Activated T-cell treated with anti-CD3 and anti-CD28 coated beads, Interleukin-2, amount 50 U/mL, for 4 hours (primary cell): ENCODE measurements around the gene FMOD. TPM values are rescaled to one million over a fixed set of nuclear protein-coding genes. Genes with fewer than 3 reads are reported as not detected.
"Not testable (repeated sequence)": the region's sequence is repeated elsewhere in the genome, so short reads cannot be mapped to it uniquely, and the experiment has no call there.

Source experiments
- ATAC-seq, 2 donors: fragments of 200-7000 bp; cut with Tn5 transposase; one replicate each; pipeline ENCODE4 v1.10.0; 2021
- DNase-seq: peaks from one replicate; pipeline ENCODE4 v3.0.0-alpha.2; 2020
- H3K27me3 Mint-ChIP-seq: one replicate; pipeline ENCODE4 v1.8.0; 2021; ENCODE audit warnings: low read depth, mixed read lengths
- H3K36me3 Mint-ChIP-seq: one replicate; pipeline ENCODE4 v1.8.0; 2022; ENCODE audit warnings: mixed read lengths; ENCODE audit not compliant: insufficient read depth
- H3K4me1 Mint-ChIP-seq: one replicate; pipeline ENCODE4 v1.8.0; 2021; ENCODE audit warnings: low read depth, mixed read lengths
- H3K4me3 Mint-ChIP-seq: one replicate; pipeline ENCODE4 v1.8.0; 2021; ENCODE audit warnings: mild to moderate bottlenecking, moderate library complexity, mixed read lengths
- H3K9me3 Mint-ChIP-seq: one replicate; pipeline ENCODE4 v1.8.0; 2021; ENCODE audit warnings: mixed read lengths
- total RNA-seq, 3 donors: library from RNA; stranded (reverse); gene quantifications; one replicate each; pipeline ENCODE4 v1.2.1, GENCODE V29; 2021

The FMOD gene
- total RNA-seq, 3 donors from 2014 or later: 0.19 to 1.1 (median 0.26) TPM

DNA sequence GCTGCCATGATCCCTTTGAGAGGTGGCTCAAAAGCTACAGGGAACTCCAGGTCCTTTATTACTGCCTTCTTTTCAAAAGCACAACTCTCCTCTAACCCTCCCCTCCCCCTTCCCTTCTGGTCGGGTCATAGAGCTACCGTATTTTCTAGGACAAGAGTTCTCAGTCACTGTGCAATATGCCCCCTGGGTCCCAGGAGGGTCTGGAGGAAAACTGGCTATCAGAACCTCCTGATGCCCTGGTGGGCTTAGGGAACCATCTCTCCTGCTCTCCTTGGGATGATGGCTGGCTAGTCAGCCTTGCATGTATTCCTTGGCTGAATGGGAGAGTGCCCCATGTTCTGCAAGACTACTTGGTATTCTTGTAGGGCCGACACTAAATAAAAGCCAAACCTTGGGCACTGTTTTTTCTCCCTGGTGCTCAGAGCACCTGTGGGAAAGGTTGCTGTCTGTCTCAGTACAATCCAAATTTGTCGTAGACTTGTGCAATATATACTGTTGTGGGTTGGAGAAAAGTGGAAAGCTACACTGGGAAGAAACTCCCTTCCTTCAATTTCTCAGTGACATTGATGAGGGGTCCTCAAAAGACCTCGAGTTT, 42.5 kb downstream of the FMOD start:
- H3K36me3 Mint-ChIP-seq: peaks cover 47% of the 10 kb centered on the region
- no peak for DNase-seq

GRCh38 chr1:203307641-203308126, 43.2 kb downstream of the FMOD start:
- peaks cover 65% of the 10 kb centered on the region for H3K4me1 Mint-ChIP-seq
- DNase-seq (no peak), ATAC-seq (no peak)
- no peaks in the 10 kb centered on the region for H3K9me3 Mint-ChIP-seq
- H3K4me3 Mint-ChIP-seq: peak overlapping the region; percentile 99
- peaks cover 45% of the 10 kb centered on the region for H3K36me3 Mint-ChIP-seq
- H3K27me3 Mint-ChIP-seq: no peaks in the 10 kb centered on the region

More for the DNA sequence above, 42.5 kb downstream of the FMOD start:
- peaks cover 61% of the 10 kb centered on the region for H3K4me1 Mint-ChIP-seq
- H3K9me3 Mint-ChIP-seq: no peaks in the 10 kb centered on the region
- ATAC-seq: no peak
- peak overlapping the region; percentile 99 for H3K4me3 Mint-ChIP-seq
- H3K27me3 Mint-ChIP-seq: no peaks in the 10 kb centered on the region

- peaks cover 69% of the 10 kb centered on the region for H3K4me1 Mint-ChIP-seq
- no peak for ATAC-seq
- DNase-seq: peak; percentile 51
- peaks cover 45% of the 10 kb centered on the region for H3K36me3 Mint-ChIP-seq
- H3K27me3 Mint-ChIP-seq: no peaks in the 10 kb centered on the region
- H3K9me3 Mint-ChIP-seq: no peaks in the 10 kb centered on the region
- peak overlapping the region; percentile 99 for H3K4me3 Mint-ChIP-seq
These were observed 43.9 kb downstream of the FMOD start for GRCh38 chr1:203306965-203307541.

DNA sequence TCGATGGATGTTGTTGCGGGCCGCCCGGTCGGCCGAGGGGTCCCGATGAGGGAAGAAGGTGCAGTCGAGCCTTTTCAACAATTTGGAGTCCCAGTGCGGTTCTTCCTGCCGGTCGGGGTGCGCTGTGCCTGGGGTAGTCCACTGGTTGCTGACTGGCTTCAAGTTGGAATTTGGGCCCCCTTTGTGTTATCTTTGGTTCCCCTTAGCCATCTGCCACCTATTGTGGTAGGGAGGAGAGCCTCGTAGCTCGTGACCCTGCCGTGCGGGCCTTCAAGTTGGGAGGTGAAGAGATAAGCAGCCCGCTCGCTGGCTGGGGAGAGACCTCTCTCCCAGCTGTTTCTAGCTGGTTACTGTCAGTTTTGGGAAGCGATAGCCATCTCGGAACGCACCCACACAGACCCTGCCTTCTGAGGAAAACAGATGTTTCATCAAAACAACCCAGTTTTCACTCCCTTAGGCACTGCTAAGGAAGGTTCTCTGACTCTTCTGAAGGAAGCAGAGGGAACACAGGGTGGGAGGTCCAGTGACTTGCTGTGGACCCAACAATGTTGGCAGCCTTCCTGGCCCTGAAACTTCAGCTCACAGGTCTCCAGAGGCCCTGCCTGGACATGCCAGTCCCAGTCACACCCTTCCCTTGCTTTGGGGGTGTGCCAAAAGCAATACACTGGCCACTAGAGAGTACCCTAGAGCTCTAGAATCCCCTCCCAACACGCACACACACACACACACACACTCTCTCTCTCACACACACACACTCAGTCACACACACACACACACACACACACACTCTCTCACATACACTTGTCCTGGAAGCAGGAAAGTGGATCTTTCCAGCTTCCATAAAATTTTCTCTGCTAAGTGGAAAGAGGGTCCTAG, 44.6 kb downstream of the FMOD start:
- peak overlapping the region; percentile 99 for H3K4me3 Mint-ChIP-seq
- peaks cover 45% of the 10 kb centered on the region for H3K36me3 Mint-ChIP-seq
- peak in 1 of 2 donors; percentile 4 for ATAC-seq
- peaks cover 64% of the 10 kb centered on the region for H3K4me1 Mint-ChIP-seq
- H3K27me3 Mint-ChIP-seq: no peaks in the 10 kb centered on the region
- no peaks in the 10 kb centered on the region for H3K9me3 Mint-ChIP-seq
- peak; percentile 35 for DNase-seq

- Mint-ChIP-seq H3K4me1 (peaks cover 64% of the 10 kb centered on the region), H3K36me3 (peaks cover 45% of the 10 kb centered on the region), H3K27me3 (no peaks in the 10 kb centered on the region), H3K9me3 (no peaks in the 10 kb centered on the region), H3K4me3 (peak overlapping the region; percentile 99)
- DNase-seq (no peak), ATAC-seq (peak; percentile 22 to 24)
These were observed 45.2 kb downstream of the FMOD start for GRCh38 chr1:203305809-203306088.

DNA sequence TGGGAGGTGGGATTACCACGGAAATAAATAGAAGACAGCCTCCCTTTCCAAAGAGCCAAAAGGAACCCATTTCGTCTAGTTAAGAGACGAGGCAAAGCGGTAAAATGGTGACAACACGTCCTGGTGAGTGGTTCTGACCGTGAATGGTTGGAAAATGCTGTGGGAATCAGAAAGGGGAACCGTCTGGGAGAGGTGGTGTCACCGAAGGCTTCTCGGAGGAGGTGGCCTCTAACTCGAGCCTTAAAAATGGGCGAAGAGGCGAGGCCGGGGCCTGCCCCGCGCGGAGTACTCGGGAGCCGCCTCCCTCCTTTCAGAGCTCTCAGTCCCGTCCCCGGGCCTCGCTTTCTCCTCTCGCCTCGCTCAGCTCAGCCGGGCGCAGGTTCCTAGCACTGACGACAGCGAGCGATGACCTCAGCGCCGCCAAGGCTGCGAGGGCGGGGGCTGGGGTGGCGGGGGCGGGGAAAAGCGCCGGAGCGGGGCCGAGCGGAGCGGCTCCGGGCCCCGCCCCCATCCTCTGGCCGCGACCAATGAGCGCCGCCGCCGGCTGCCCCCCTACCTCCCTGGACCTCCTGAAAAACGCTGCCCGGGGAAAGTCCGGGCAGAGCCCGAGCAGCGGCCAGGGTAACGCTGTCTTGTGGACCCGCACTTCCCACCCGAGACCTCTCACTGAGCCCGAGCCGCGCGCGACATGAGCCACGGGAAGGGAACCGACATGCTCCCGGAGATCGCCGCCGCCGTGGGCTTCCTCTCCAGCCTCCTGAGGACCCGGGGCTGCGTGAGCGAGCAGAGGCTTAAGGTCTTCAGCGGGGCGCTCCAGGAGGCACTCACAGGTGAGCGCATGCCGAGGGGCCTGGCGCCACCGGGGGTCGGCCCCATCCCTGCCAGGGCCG, 45.8 kb downstream of the FMOD start, which contains the start of gene BTG2:
Gene BTG2 (plus strand): TSS at position 601 of the 890 bp plus-strand sequence. CDS start 88 bp downstream, at position 689.
- Mint-ChIP-seq H3K4me3 (peak within 1 kb of the TSS; percentile 99), H3K36me3 (peaks cover 41% of the 10 kb centered on the region), H3K4me1 (peaks cover 64% of the 10 kb centered on the region), H3K27me3 (no peaks in the 10 kb centered on the region), H3K9me3 (no peaks in the 10 kb centered on the region)
- ATAC-seq: peak; percentile 83 to 84
- peak; percentile 92 for DNase-seq

GRCh38 chr1:203304391-203304918, 46.5 kb downstream of the FMOD start:
- peak overlapping the region; percentile 99 for H3K4me3 Mint-ChIP-seq
- H3K4me1 Mint-ChIP-seq: peaks cover 59% of the 10 kb centered on the region
- no peak for ATAC-seq
- no peak for DNase-seq
- H3K36me3 Mint-ChIP-seq: peaks cover 34% of the 10 kb centered on the region
- no peaks in the 10 kb centered on the region for H3K9me3 Mint-ChIP-seq
- no peaks in the 10 kb centered on the region for H3K27me3 Mint-ChIP-seq

GRCh38 chr1:203302894-203303293, 48.0 kb downstream of the FMOD start:
- no peak overlapping the region for H3K4me3 Mint-ChIP-seq
- ATAC-seq (no peak), DNase-seq (no peak)
- H3K9me3 Mint-ChIP-seq: no peaks in the 10 kb centered on the region
- no peaks in the 10 kb centered on the region for H3K27me3 Mint-ChIP-seq
- H3K36me3 Mint-ChIP-seq: peaks cover 21% of the 10 kb centered on the region
- peaks cover 57% of the 10 kb centered on the region for H3K4me1 Mint-ChIP-seq

- no peaks in the 10 kb centered on the region for H3K9me3 Mint-ChIP-seq
- ATAC-seq (no peak), DNase-seq (no peak)
- H3K4me1 Mint-ChIP-seq: peaks cover 55% of the 10 kb centered on the region
- no peaks in the 10 kb centered on the region for H3K27me3 Mint-ChIP-seq
- peaks cover 16% of the 10 kb centered on the region for H3K36me3 Mint-ChIP-seq
- no peak overlapping the region for H3K4me3 Mint-ChIP-seq
These were observed 48.5 kb downstream of the FMOD start for GRCh38 chr1:203302456-203302855.

DNA sequence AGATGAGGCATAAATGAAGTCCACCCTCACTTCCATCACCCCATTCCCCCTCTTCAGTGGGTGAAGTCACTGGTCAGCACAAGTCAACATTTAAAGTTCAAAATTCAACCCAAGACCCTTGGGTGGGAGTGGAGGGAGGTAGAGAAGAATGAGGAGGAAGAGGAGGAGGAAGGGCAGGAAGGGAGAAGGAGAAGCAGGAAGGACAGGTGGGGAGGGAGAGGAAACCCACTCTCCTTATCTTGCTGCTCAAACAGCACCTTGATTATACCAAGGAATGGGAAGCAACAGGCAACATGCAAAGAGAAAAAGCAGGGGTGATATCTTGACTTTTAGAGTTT, 49.6 kb downstream of the FMOD start:
- no peaks in the 10 kb centered on the region for H3K9me3 Mint-ChIP-seq
- no peak for ATAC-seq
- no peaks in the 10 kb centered on the region for H3K27me3 Mint-ChIP-seq
- no peak overlapping the region for H3K4me3 Mint-ChIP-seq
- no peak for DNase-seq
- peaks cover 63% of the 10 kb centered on the region for H3K4me1 Mint-ChIP-seq
- H3K36me3 Mint-ChIP-seq: peaks cover 5% of the 10 kb centered on the region

GRCh38 chr1:203300441-203301330, 50.2 kb downstream of the FMOD start:
- no peak for DNase-seq
- peak overlapping the region; percentile 3 for H3K4me3 Mint-ChIP-seq
- H3K4me1 Mint-ChIP-seq: peaks cover 67% of the 10 kb centered on the region
- no peaks in the 10 kb centered on the region for H3K36me3 Mint-ChIP-seq
- no peaks in the 10 kb centered on the region for H3K27me3 Mint-ChIP-seq
- no peak for ATAC-seq
- no peaks in the 10 kb centered on the region for H3K9me3 Mint-ChIP-seq

DNA sequence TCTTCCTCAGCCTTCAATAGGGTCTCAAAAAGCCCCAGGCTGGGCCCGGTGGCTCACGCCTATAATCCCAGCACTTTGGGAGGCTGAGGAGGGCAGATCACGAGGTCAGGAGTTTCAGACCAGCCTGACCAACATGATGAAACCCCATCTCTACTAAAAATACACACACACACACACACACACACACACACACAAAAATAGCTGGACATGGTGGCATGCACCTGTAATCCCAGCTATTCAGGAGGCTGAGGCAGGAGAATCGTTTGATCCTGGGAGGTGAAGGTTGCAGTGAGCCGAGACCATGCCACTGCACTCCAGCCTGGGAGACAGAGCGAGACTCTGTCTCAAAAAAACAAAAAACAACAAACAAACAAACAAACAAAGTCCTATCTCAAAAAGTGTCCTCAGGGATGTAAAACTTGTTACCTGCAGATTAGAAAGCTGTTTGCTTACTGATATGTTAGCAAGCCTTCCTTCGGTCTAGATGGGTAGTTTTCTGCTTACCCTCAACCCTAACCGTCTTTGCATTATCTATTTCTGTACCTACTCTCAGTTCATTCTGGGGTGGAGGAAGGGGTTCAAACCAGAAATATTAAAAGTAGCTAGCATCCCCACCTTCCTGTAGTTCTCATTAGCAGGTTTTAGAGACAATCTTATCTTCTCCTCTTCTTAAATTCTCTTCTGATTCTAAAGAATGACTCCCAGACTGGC, 51.0 kb downstream of the FMOD start:
- H3K9me3 Mint-ChIP-seq, DNase-seq, H3K36me3 Mint-ChIP-seq, ATAC-seq, H3K27me3 Mint-ChIP-seq: not testable (repeated sequence)
- H3K4me3 Mint-ChIP-seq: peak overlapping the region; percentile 3
- H3K4me1 Mint-ChIP-seq: peaks cover 73% of the 10 kb centered on the region
